Measurements from ENCODE around the gene NEUROD6. TPM values are rescaled to one million over a fixed set of nuclear protein-coding genes. Genes with fewer than 3 reads are reported as not detected.

Gene NEUROD6
- total RNA-seq, 2 experiments from 2014 or later = not detected

DNA sequence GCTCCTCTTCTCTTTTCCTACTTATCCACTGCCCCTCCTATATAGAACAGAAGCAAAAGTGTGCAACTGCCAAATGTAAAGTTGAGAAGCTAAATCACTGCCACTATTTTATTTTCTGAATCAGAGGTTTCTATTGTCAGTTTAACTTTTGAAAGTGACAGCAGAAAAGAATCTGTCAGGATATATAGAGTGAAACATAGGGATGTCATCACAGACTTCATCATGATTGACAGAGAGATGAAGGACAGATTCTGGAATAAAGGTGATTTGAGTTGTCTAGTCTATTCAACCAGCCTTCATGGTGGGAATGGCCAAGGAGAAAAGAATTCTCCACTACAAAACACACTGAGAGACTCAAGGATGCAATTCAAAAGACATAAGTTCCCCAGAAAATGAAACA lies 19.9 kb downstream of the NEUROD6 start:
- H3K9me3 Mint-ChIP-seq = peaks cover 3% of the 10 kb centered on the region
- ChIA-PET POLR2A (no interaction called here), CTCF (no interaction called here)

DNA sequence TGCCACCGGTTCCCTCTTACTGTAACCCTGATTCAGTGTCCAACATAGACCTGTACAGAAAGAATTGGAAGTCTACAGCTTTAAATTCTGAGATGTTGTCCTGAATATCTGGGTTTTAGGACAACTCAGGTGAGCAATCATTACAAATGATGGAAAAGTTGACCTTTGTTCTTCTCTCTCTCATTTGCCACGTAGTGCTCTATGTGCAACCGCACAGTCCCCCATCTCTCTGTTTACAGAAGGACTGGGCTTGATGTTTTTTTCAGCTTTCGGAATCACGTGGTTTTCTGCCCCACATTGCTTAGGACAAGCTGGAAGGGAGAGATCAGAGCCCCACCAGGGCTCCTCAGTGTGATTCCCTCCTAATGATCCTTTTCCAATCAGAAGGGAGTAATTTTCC lies 22.2 kb downstream of the NEUROD6 start:
- DNase-seq = no peak
- intact Hi-C loops (cut with micrococcal nuclease) = no loop called here
- ChIA-PET POLR2A (no interaction called here), CTCF (no interaction called here)
- no peak overlapping the region for H3K4me3 Mint-ChIP-seq
- H3K36me3 Mint-ChIP-seq = no peaks in the 10 kb centered on the region
- peaks cover 3% of the 10 kb centered on the region for H3K9me3 Mint-ChIP-seq
- H3K27me3 Mint-ChIP-seq = no peaks in the 10 kb centered on the region
- no peaks in the 10 kb centered on the region for H3K4me1 Mint-ChIP-seq (ENCODE audit: low read depth)
- H3K27ac Mint-ChIP-seq = no peak overlapping the region

More for the DNA sequence above, 19.9 kb downstream of the NEUROD6 start:
- no peak overlapping the region for H3K4me3 Mint-ChIP-seq
- H3K4me1 Mint-ChIP-seq (ENCODE audit: low read depth) = no peaks in the 10 kb centered on the region
- no peak for DNase-seq
- no peaks in the 10 kb centered on the region for H3K27me3 Mint-ChIP-seq
- H3K36me3 Mint-ChIP-seq = no peaks in the 10 kb centered on the region
- intact Hi-C loops (cut with micrococcal nuclease) = no loop called here
- H3K27ac Mint-ChIP-seq = no peak overlapping the region

DNA sequence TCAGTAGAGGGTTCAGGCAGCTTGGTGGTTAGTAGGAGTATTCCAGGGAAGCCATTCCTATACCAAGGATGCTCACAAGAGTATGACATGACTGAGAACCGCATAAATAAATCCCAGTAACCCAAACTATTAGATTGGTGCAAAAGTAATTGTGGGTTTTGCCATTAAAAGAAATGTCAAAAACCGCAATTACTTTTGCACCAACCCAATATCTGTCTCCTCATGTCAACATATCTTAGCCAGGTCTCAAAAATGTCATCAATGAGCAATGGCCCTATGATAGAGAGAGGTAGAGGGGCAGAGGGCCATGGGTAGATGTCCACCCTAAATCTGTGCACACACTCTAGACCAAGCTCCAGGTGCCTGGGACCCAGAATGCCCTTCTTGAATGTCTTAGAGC lies 23.6 kb downstream of the NEUROD6 start:
- no peak for DNase-seq
- CTCF ChIA-PET = no interaction called here

DNA sequence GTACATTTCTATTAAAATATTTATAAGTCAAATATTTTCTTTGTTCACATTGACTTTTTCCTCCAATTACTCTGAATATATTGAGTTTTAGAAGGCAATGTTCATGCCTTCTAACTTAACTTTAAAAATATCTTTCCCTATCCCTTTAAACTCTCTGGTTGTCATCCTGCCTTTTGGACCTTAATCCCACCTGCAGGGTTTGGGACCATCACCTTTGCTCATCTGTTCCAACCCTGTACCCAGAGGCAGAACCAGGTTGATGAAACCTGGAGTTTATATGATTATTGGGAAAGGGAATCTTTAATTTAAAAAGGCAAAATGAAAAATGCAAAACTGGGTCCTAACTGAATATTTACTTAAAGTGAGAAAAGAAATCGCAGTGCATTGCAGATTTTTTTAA lies 24.8 kb downstream of the NEUROD6 start:
- Mint-ChIP-seq H3K9me3 (no peaks in the 10 kb centered on the region), H3K27me3 (no peaks in the 10 kb centered on the region), H3K36me3 (no peaks in the 10 kb centered on the region), H3K4me1 (ENCODE audit: low read depth) (no peaks in the 10 kb centered on the region), H3K4me3 (no peak overlapping the region), H3K27ac (no peak overlapping the region)
- intact Hi-C loops (cut with micrococcal nuclease) = no loop called here
- ChIA-PET POLR2A (no interaction called here), CTCF (no interaction called here)
- no peak for DNase-seq

More for the DNA sequence above, 23.6 kb downstream of the NEUROD6 start:
- Mint-ChIP-seq H3K27me3 (no peaks in the 10 kb centered on the region), H3K9me3 (no peaks in the 10 kb centered on the region), H3K27ac (no peak overlapping the region), H3K4me3 (no peak overlapping the region), H3K4me1 (ENCODE audit: low read depth) (no peaks in the 10 kb centered on the region), H3K36me3 (no peaks in the 10 kb centered on the region)
- intact Hi-C loops (cut with micrococcal nuclease) = no loop called here
- POLR2A ChIA-PET = no interaction called here

DNA sequence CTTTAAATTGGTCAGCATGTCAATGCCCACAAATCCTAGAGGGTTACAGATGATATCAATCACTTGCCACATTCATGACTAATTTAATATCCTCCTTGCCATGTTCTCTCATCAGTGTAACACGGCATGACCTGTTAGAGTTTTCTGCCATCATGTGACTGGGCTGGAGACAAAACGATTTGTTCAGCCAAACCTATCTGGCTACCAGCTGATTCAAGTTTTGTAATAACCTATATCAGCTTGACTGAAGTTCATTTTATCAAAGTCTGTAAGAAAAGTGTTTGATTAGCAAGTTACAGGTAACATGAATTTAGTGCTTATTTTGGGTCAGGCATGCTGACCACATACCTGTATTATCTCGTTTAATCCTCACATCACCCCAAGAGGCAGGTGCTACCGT lies 25.7 kb downstream of the NEUROD6 start:
- intact Hi-C loops (cut with micrococcal nuclease) = no loop called here
- POLR2A ChIA-PET = no interaction called here
- Mint-ChIP-seq H3K36me3 (no peaks in the 10 kb centered on the region), H3K27me3 (no peaks in the 10 kb centered on the region), H3K4me3 (no peak overlapping the region), H3K4me1 (ENCODE audit: low read depth) (no peaks in the 10 kb centered on the region), H3K9me3 (no peaks in the 10 kb centered on the region), H3K27ac (no peak overlapping the region)
- CTCF ChIA-PET = no interaction called here
- DNase-seq = no peak

DNA sequence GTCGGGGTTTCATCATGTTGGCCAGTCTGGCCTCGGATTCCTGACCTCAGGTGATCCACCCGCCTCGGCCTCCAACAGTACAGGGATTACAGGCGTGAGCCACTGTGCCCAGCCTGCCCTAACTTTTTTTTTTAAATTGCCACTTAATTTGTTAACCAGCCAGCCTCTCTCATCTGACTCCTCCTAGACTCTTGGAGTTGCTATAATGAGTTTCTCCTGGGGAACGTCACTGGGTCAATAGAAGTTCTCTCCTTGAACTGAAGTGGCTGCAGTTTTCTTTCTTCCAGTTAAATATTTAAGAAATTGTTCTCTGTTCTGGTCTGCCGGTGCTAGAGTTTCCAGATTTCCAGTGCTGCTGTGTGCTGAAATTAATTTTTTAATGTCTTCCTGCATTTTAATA lies 27.6 kb downstream of the NEUROD6 start:
- CTCF ChIA-PET = no interaction called here
- Mint-ChIP-seq H3K4me3 (no peak overlapping the region), H3K27ac (no peak overlapping the region), H3K9me3 (no peaks in the 10 kb centered on the region), H3K4me1 (ENCODE audit: low read depth) (no peaks in the 10 kb centered on the region), H3K27me3 (no peaks in the 10 kb centered on the region), H3K36me3 (no peaks in the 10 kb centered on the region)
- POLR2A ChIA-PET = no interaction called here
- intact Hi-C loops (cut with micrococcal nuclease) = no loop called here
- DNase-seq = no peak

DNA sequence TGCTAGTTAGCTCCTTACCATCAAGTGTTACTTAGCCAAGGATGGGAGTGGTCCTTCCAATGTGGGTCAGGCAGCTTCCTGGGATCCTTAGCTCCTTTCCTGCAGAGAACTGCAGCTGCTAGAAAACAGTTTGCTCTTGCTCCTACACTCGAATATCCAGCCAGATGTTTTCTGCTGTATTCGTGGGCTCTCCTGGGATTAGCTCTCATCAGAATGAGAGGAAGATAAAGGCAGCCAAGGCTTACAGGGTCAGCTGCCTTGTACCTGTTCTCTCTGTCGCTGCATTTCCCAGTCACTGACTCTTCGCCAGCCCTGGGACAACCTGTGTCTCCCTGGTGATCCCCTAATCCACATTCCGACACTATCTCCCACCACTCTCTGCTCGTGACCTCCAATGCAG lies 29.0 kb downstream of the NEUROD6 start:
- CTCF ChIA-PET = interaction anchor here (0.9 kb wide), 1 partner anchor 177 kb away, joined by 3 read pairs; no protein-coding TSS in a partner anchor
- intact Hi-C loops (cut with micrococcal nuclease) = no loop called here

DNA sequence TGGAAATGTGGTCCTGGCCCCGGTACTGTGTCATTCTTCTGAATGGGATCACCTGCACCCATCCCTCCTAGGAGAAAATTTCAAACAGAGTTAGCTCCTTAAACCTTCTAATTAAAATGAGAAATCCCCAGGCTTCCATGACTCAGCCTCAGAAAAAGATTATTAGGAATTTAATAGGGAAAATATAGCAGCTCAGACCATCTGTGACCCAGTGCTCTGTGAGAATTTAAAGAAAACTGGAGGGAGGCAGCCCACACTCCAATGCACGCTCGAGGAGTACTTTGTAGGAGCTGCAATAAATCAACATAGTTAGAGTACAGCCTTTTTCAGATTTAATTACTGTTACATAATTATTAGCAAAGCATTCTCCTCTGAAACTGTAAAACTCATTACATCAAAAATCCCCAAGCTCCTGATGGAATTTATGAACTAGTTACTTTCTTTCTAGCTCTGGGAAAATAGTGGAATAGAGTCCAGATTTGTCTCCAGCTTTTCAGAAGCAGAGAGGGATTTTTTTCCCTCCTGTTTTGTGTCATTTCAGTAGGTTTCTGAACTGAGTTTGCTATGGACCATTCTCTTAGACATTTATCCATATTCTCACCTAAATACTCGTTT lies 30.1 kb downstream of the NEUROD6 start:
- ChIA-PET POLR2A (no interaction called here), CTCF (interaction anchor here (0.9 kb wide), 1 partner anchor 176 kb away, joined by 3 read pairs; no protein-coding TSS in a partner anchor)
- no peaks in the 10 kb centered on the region for H3K9me3 Mint-ChIP-seq
- no peaks in the 10 kb centered on the region for H3K27me3 Mint-ChIP-seq
- H3K27ac Mint-ChIP-seq = no peak overlapping the region
- no peak for DNase-seq
- intact Hi-C loops (cut with micrococcal nuclease) = no loop called here
- H3K36me3 Mint-ChIP-seq = no peaks in the 10 kb centered on the region
- H3K4me3 Mint-ChIP-seq = no peak overlapping the region
- H3K4me1 Mint-ChIP-seq (ENCODE audit: low read depth) = no peaks in the 10 kb centered on the region

More for the DNA sequence above, 29.0 kb downstream of the NEUROD6 start:
- POLR2A ChIA-PET = no interaction called here
- Mint-ChIP-seq H3K9me3 (no peaks in the 10 kb centered on the region), H3K36me3 (no peaks in the 10 kb centered on the region), H3K27me3 (no peaks in the 10 kb centered on the region), H3K4me3 (no peak overlapping the region), H3K27ac (no peak overlapping the region), H3K4me1 (ENCODE audit: low read depth) (no peaks in the 10 kb centered on the region)
- DNase-seq = no peak

DNA sequence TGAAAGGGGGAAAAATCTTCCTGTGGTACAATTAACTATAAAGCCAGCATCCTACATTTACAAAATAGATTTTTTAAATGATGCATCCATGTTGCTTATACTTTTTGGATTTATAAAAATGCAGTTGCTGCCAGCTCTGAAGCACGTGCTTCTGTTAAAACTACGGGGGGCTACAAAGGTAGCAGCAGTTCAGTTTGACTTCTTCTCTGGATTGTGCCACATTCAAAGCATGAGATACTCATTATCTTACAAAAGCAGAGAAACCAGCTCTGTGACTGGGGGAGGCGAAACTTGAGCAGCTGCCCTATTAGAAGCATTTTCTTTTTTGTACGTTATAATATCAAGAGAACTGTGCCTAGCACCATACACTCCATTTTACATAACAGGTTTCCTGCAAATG lies 31.1 kb downstream of the NEUROD6 start:
- Mint-ChIP-seq H3K27ac (no peak overlapping the region), H3K4me3 (no peak overlapping the region), H3K9me3 (no peaks in the 10 kb centered on the region), H3K4me1 (ENCODE audit: low read depth) (no peaks in the 10 kb centered on the region), H3K27me3 (no peaks in the 10 kb centered on the region), H3K36me3 (no peaks in the 10 kb centered on the region)
- ChIA-PET CTCF (no interaction called here), POLR2A (no interaction called here)
- intact Hi-C loops (cut with micrococcal nuclease) = no loop called here
- DNase-seq = no peak

DNA sequence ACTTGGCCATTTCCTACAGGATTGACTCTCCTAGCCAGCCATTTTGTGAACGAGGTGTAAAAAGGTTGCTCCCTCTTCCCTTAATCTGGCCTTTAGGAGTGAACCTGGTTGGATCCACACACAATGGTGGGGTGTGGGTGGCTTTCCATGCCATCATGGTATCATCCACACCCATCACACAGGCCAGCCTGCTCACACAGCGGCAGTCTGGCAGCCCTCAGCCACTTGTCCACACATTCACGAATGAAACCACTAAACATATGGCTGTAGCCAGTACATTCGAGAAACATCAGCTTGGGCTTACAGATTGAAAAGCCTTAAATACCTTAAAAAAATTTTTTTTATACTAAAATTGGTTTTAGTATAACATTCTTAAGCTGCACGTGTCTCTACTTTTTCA lies 31.9 kb downstream of the NEUROD6 start:
- Mint-ChIP-seq H3K27ac (no peak overlapping the region), H3K36me3 (no peaks in the 10 kb centered on the region), H3K4me3 (no peak overlapping the region), H3K4me1 (ENCODE audit: low read depth) (no peaks in the 10 kb centered on the region), H3K27me3 (no peaks in the 10 kb centered on the region), H3K9me3 (no peaks in the 10 kb centered on the region)
- ChIA-PET POLR2A (no interaction called here), CTCF (no interaction called here)
- intact Hi-C loops (cut with micrococcal nuclease) = no loop called here
- DNase-seq = no peak

DNA sequence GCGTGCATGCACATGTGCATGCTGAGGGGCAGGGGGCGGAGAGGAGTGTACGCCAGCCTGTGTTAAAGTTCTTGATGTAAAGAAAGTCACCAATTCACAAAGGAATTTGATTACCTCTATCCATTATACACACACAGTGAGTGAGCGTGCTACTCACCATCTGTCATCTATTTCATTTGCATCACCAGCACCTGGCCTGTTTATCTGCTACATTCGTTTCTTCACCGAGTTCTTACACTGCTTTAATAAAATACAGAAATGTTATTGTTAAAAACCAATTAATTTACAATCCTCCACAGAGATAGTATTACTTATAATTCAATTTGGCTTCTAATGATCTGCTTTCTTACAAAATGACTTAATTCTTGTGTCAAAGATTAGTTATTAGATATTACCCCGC lies 32.6 kb downstream of the NEUROD6 start:
- H3K9me3 Mint-ChIP-seq = no peaks in the 10 kb centered on the region
- H3K4me3 Mint-ChIP-seq = no peak overlapping the region
- no peaks in the 10 kb centered on the region for H3K27me3 Mint-ChIP-seq
- no peak for DNase-seq
- no peak overlapping the region for H3K27ac Mint-ChIP-seq
- intact Hi-C loops (cut with micrococcal nuclease) = no loop called here
- ChIA-PET CTCF (no interaction called here), POLR2A (no interaction called here)
- H3K4me1 Mint-ChIP-seq (ENCODE audit: low read depth) = no peaks in the 10 kb centered on the region
- no peaks in the 10 kb centered on the region for H3K36me3 Mint-ChIP-seq

DNA sequence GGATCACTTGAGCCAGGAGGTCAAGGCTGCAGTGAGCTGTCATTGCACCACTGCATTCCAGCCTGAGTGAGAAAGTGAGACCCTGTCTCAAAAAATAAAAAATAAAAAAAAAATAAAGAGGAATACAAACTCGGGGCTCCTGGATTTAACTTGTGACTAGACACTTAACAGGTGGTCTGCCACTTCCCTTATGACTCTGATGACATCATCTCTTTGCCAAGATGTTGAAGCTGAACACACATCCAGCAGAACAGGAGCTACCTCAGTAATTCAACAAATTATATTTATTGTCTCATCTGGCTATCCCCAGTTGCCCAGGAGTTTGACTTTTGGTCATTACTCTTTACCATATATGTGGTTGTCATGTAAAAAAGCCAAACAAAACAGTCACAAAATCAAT lies 35.3 kb downstream of the NEUROD6 start:
- Mint-ChIP-seq H3K4me1 (ENCODE audit: low read depth) (no peaks in the 10 kb centered on the region), H3K36me3 (no peaks in the 10 kb centered on the region), H3K27ac (no peak overlapping the region), H3K4me3 (no peak overlapping the region), H3K27me3 (no peaks in the 10 kb centered on the region), H3K9me3 (peaks cover 2% of the 10 kb centered on the region)
- CTCF ChIA-PET = no interaction called here
- POLR2A ChIA-PET = no interaction called here
- no peak for DNase-seq
- intact Hi-C loops (cut with micrococcal nuclease) = no loop called here

DNA sequence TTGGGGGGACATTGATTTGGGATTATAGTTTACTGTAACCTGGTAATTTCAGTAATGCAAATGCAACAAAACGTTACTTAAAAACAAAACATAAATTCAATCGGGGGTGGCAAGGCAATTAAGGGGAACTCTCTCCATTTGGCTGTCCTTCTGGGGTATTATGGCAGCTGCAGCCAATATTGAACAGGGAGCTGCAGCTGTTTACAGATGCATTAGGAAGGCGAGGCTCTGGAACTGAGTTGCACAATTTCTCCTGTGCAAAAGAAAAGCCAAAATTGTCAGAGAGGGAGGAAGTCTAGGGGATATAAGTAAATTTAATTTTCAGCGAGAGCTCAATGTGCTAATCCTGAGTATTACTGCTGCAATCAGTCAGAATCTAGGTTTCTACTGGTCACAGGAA lies 36.1 kb downstream of the NEUROD6 start:
- no peak overlapping the region for H3K27ac Mint-ChIP-seq
- intact Hi-C loops (cut with micrococcal nuclease) = no loop called here
- POLR2A ChIA-PET = no interaction called here
- CTCF ChIA-PET = no interaction called here
- no peaks in the 10 kb centered on the region for H3K36me3 Mint-ChIP-seq
- no peak for DNase-seq
- H3K27me3 Mint-ChIP-seq = no peaks in the 10 kb centered on the region
- H3K4me3 Mint-ChIP-seq = no peak overlapping the region
- no peaks in the 10 kb centered on the region for H3K4me1 Mint-ChIP-seq (ENCODE audit: low read depth)
- peaks cover 2% of the 10 kb centered on the region for H3K9me3 Mint-ChIP-seq

DNA sequence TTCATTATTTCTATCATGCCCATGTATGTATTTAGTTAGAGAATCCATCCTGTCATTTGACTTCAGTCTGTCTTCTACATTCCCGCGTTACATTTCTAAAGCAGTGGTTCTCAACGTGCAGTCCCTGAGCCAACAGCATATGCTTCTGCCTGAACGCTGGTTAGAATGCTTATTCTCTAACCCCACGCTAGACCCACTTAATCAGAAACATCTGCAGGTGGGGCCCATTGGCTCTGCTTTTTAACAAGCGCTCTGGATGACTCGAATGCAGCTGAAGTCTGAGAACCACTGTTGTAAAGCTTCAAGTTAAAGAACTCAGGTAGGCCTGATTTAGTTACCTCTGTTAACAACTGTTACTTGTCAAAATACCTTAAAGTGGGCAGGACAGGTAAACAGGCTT lies 38.2 kb downstream of the NEUROD6 start:
- peaks cover 2% of the 10 kb centered on the region for H3K9me3 Mint-ChIP-seq
- intact Hi-C loops (cut with micrococcal nuclease) = no loop called here
- H3K4me3 Mint-ChIP-seq = no peak overlapping the region
- H3K27me3 Mint-ChIP-seq = no peaks in the 10 kb centered on the region
- DNase-seq = no peak
- H3K27ac Mint-ChIP-seq = no peak overlapping the region
- H3K4me1 Mint-ChIP-seq (ENCODE audit: low read depth) = no peaks in the 10 kb centered on the region
- H3K36me3 Mint-ChIP-seq = no peaks in the 10 kb centered on the region
- POLR2A ChIA-PET = no interaction called here
- CTCF ChIA-PET = no interaction called here

Measured in activated CD4-positive, alpha-beta memory T cell treated with anti-CD3 and anti-CD28 coated beads for 36 hours (primary cell).